Stimulated activated CD4-positive, alpha-beta T cell treated with anti-CD3 and anti-CD28 coated beads, Interleukin-4, amount 100 ng/mL, for 24 hours (primary cell): ENCODE results near the gene UBR1.
"Not testable (repeated sequence)": the region's sequence is repeated elsewhere in the genome, so short reads cannot be mapped to it uniquely, and the experiment has no call there.

Experiments
- DNase-seq: peaks from one replicate; pipeline ENCODE4 v3.0.0-alpha.2; 2020

The UBR1 gene

GRCh38 chr15:43046484-43046883 lies 59.4 kb downstream of the UBR1 start:
- DNase-seq: no peak

DNA sequence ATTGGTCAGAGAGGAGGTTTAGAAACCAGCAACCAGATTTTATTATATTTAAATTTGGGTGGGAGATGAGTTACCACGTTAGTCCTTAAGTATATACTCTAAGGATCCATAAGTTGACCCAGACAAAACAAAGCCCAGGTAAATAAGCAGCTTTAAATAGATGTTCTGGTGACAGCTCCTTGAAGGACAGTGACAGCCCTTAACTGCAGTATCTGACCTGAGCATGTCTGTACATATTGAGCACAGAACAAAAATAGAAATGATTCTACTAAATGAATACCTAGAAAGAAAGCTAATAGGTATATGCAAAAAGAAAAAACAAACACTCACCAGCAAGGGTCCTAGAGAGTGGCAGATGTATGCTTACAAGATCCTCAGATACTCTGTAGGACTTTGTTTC lies 63.0 kb downstream of the UBR1 start:
- DNase-seq: no peak

GRCh38 chr15:43041085-43041484 lies 64.8 kb downstream of the UBR1 start:
- not testable (repeated sequence) for DNase-seq

DNA sequence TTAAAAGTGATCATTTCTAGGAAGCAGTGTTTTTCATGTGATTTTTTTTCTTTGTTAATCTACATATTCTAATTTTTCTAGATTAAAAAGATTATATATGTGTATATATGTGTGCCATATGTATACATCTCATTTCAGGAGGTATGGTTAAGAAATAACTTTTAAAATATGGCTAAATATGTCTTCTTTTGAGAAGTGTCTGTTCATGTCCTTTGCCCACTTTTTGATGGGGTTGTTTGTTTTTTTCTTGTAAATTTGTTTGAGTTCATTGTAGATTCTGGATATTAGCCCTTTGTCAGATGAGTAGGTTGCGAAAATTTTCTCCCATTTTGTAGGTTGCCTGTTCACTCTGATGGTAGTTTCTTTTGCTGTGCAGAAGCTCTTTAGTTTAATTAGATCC lies 70.6 kb downstream of the UBR1 start:
- not testable (repeated sequence) for DNase-seq

GRCh38 chr15:43029476-43029875 lies 76.4 kb downstream of the UBR1 start:
- DNase-seq: no peak

DNA sequence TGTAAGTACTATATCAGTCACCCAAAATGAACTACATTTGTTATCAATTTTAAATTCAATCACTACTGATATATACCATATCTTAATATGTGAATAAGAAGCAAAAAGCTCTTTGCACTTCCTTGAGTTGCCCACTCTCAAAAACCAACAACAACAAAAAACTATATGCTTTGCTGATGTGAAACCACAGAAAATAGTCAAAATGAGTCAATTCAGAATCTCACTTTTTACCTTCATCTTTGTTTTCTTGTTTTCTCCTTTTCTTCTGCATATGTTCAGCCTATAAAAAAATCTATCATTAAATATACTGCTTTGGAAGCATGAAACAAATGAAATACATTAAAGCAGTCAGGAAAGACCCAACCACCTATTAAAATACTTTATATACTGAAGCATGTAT lies 80.7 kb downstream of the UBR1 start:
- no peak for DNase-seq

DNA sequence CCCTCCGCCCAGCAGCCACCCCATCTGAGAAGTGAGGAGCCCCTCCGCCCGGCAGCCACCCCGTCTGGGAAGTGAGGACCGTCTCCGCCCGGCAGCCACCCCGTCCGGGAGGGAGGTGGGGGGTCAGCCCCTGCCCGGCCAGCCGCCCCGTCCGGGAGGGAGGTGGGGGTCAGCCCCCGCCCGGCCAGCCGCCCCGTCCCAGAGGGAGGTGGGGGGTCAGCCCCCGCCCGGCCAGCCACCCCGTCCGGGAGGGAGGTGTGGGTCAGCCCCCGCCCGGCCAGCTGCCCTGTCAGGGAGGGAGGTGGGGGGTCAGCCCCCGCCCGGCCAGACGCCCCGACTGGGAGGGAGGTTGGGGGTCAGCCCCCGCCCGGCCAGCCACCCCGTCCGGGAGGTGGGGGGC lies 91.2 kb downstream of the UBR1 start:
- DNase-seq: not testable (repeated sequence)

DNA sequence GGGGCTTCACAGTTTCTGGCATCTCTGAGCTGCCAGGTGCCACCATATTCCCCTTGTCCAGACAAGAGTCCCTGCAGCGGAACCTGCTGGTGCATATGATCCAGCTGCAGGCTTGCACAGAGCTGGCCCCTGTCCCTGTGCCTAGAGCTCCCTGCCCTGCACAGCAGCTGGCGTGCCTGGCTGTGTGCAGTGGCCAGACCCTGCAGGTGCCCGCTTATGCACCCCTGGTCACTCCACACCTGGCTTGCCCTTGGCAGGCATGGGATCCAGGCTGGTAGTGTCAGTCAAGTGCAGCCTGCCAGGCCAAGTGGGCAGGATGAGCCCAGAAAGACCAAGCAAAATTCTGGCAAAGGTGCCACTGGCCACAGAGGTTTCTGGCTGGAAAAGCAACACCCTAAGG lies 96.6 kb downstream of the UBR1 start:
- DNase-seq: no peak

DNA sequence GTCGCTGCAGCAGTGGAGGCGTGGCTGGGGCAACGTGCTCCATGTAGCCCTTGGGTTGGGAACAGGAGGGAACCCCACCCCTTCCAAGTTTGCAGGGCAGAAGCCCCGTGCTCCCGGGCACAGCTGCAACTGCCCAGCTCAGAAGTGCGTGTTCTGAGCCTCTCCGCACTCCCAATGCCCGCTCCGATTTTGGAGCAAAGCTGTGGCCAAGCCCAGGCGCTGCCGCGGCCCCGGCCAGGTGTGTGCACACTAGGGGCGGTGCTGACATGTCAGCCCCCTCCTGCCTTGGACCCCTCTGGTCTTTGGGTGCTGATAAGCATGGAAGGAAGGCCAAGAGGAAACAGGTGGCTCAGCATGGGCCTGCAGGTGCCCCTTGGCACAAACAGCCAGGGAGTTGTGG lies 97.7 kb downstream of the UBR1 start:
- DNase-seq: no peak

DNA sequence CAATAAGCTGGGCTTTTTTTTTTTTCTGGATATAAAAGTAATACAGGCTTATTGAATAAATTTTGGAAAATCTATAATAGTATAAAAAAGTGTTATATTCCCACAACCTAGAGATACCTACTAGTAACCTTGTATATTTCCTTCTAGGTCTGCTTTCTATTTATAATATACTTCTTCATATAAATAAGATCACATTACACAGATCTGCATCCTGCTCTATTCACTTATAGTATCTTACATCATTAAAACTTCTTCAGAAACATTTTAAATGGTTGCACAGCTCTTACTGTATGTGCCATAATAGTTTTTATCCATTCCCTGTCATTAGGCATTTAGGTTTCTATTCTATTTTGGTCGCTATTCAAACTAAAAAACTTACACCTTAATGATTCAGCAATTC lies 98.3 kb downstream of the UBR1 start:
- DNase-seq: no peak

DNA sequence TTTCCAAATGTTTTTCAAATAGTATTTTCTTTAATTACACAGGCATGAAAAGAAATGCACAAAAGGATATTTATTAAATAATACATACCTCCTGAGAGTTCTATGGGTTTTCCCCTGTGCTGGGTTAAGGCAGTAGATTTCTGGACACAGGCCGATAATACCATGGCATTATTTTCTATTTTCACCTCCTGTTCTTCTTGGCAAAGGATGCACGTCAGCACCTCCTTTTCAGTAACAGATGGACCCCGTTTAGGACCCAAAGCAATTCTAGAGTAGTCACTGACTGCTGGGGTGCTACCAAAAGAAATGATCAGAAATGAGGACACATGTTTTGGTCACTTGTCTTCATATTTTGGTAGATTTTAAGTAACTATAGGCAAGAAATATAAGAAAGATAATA lies 98.8 kb downstream of the UBR1 start:
- DNase-seq: no peak

- not testable (repeated sequence) for DNase-seq
Observed at GRCh38 chr15:43004886-43005595, 100.8 kb downstream of the UBR1 start.

DNA sequence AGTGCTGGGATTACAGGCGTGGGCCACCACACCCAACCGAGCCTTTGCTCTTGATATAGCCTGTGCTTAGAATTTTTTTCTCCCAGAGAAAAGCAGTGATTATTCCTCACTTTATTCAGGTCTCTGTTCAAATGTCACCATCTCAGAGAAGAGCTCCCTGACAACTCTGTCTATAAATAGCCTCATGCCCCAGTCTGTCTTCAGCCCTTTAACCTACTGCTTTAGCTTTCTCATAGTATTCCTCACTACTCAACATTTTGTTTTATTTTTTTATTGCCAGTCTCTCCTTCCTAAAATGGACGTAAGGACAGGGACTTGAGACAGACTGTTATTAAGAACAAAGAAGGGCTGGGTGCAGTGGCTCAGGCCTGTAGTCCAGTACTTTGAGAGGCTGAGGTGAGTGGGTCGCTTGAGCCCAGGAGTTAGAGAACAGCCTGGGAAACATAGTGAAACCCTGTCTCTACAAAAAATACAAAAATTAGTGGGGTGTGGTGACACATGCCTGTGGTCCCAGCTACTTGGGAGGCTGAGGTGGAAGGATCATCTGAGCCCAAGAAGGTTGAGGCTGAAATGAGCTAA lies 106.5 kb downstream of the UBR1 start:
- no peak for DNase-seq

DNA sequence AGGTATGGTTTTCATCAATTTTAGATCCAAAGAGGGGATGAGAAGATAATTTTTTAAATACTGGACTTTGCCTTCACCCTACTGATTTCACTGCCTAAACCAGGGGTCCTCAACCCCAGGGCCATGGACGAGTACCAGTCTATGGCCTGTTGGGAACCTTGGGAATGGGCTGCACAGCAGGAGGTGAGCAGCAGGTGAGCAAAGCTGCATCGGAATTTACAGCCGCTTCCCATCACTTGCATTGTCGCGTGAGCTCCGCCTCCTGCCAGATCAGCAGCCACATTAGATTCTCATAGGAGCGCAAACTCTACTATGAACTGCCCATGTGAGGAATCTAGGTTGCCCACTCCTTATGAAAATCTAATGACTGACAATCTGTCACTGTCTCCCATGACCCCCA lies 109.0 kb downstream of the UBR1 start:
- no peak for DNase-seq

DNA sequence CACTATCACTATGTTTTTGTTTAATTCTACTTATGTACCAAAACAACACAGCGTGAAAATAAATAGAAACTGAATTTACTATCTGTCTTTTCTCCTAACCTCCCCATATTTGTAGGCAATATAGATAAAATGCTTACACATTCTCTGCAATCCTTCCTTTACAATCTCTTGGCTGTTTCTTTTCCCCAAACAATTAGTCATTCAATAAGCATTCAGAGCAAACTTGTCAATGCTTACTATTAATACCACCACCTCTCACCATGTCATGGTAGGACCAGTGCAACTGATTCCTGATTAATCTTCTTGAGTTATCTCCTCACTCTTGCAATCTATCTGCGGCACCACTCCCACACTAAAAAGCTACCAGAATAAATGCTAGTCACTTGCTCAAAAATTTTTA lies 111.3 kb downstream of the UBR1 start:
- no peak for DNase-seq

DNA sequence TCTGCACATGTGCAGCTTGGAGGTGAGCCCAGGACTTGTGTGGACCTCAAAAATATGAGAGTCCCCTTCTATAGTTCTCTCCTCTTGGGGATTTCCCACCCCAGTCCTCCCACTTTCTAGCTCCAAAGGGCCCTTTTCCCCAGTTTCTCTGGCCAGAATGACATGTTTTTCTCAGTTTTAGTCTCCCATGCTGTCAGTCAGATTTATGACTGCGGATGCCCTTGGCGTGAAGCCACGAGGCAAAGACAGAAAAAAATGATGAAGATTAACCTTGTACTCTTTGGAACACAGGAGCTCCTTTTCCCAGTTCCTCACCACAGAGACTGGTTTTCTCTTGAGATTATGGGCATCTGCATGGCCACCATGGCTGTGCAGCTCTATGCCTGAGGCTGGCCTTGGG lies 113.2 kb downstream of the UBR1 start:
- DNase-seq: no peak

GRCh38 chr15:42986693-42987342 lies 119.0 kb downstream of the UBR1 start:
- no peak for DNase-seq

GRCh38 chr15:42984493-42985034 lies 121.3 kb downstream of the UBR1 start:
- no peak for DNase-seq

- DNase-seq: not testable (repeated sequence)
Observed at GRCh38 chr15:42979113-42979512, 126.7 kb downstream of the UBR1 start.

DNA sequence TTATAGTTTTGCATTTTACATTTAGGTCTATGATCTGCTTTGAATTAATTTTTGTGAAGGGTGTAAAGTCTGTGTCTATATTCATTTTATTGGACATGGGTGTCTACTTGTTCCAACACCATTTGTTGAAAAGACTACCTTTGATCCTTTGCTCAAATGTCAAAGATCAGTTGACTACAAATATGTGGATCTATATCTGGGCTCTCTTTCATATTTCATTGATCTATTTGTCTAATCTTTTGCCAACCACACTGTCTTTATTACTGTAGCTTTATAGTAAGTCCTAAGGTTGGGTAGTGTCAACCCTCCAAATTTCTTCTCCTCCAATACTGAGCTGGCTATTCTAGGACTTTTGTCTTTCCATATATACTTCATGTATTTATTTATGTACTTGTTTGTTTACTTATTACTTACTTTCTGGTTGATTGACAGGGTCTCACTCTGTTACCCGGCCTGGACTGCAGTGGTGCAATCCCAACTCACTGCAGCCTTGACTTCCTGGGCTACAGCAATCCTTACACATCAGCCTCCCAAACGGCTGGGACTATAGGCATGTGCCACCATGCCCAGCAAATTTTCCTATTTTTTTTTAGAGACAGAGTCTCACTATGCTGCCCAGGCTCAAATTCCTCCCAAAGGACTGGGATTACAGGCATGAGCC lies 131.5 kb downstream of the UBR1 start:
- DNase-seq: no peak

- DNase-seq: no peak
Observed at GRCh38 chr15:42973114-42973513, 132.7 kb downstream of the UBR1 start.

- no peak for DNase-seq
Observed at GRCh38 chr15:42971830-42972229, 134.0 kb downstream of the UBR1 start.

DNA sequence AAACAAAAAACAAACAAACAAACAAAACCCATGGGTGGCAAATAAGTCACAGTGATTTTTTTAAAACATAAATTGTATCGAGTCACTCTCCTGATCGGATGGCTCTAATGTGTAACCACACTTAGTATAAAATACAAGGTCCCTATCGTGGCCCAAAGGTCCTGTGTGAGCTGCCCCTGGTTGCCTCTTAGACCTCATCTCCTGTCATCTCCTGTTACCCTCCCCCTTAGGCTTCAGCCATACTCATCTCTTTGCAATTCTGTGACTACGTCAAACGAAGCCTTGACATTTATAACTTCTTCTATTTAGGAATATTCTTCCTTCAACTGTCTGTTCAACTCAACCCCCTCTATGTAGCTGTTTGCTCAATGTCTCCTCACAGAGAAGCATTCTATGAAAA lies 141.4 kb downstream of the UBR1 start:
- DNase-seq: no peak

- no peak for DNase-seq
Observed at GRCh38 chr15:42955518-42955917, 150.3 kb downstream of the UBR1 start.
